GM19468 (cell line): ENCODE measurements around the gene CLPTM1.
"Not testable (repeated sequence)": the region's sequence is repeated elsewhere in the genome, so short reads cannot be mapped to it uniquely, and the experiment has no call there.

Experiments used
- ATAC-seq: cut with Tn5 transposase; IDR thresholded peaks from one replicate; pipeline ENCODE4 v1.9.1; 2021; ENCODE audit warnings: mild to moderate bottlenecking, moderate library complexity, moderate number of reproducible peaks; ENCODE audit not compliant: unreplicated experiment; ENCODE audit errors: extremely low read depth

The CLPTM1 gene

GRCh38 chr19:44954649-44955504 lies at the start of gene CLPTM1:
TSS of gene CLPTM1 (plus strand) at chr19:44955380. CDS start at chr19:44955396, 16 bp downstream.
- ATAC-seq, result peak; percentile 82

GRCh38 chr19:44905437-44906160 lies 49.6 kb upstream of the CLPTM1 start, which contains the start of gene APOE:
TSS of gene APOE (plus strand) at chr19:44905796. CDS start at chr19:44906625, 829 bp downstream.
- no peak for ATAC-seq

GRCh38 chr19:44907613-44908012 lies 47.6 kb upstream of the CLPTM1 start:
- no peak for ATAC-seq

- ATAC-seq, result no peak
Observed at GRCh38 chr19:44908074-44908835, 46.9 kb upstream of the CLPTM1 start.

GRCh38 chr19:44908836-44909261 lies 46.3 kb upstream of the CLPTM1 start:
- no peak for ATAC-seq

GRCh38 chr19:44909775-44910174 lies 45.4 kb upstream of the CLPTM1 start:
- no peak for ATAC-seq

GRCh38 chr19:44911896-44912295 lies 43.3 kb upstream of the CLPTM1 start:
- not testable (repeated sequence) for ATAC-seq

- ATAC-seq, result no peak
Observed at GRCh38 chr19:44912854-44913253, 42.3 kb upstream of the CLPTM1 start.

- not testable (repeated sequence) for ATAC-seq
Observed at GRCh38 chr19:44913512-44914432, 41.4 kb upstream of the CLPTM1 start.

- ATAC-seq, result peak; percentile 63
Observed at GRCh38 chr19:44914433-44915206, 40.6 kb upstream of the CLPTM1 start, which contains the start of gene APOC1. TSS of gene APOC1 (plus strand) at chr19:44914608. CDS start at chr19:44914892, 284 bp downstream.

GRCh38 chr19:44924243-44924725 lies 30.9 kb upstream of the CLPTM1 start:
- no peak for ATAC-seq

GRCh38 chr19:44925114-44925891 lies 29.9 kb upstream of the CLPTM1 start:
- ATAC-seq, result no peak

- not testable (repeated sequence) for ATAC-seq
Observed at GRCh38 chr19:44926245-44927077, 28.7 kb upstream of the CLPTM1 start.

- no peak for ATAC-seq
Observed at GRCh38 chr19:44927746-44928145, 27.4 kb upstream of the CLPTM1 start.

- no peak for ATAC-seq
Observed at GRCh38 chr19:44930088-44930487, 25.1 kb upstream of the CLPTM1 start.

- ATAC-seq, result no peak
Observed at GRCh38 chr19:44931541-44931940, 23.6 kb upstream of the CLPTM1 start.

- ATAC-seq, result no peak
Observed at GRCh38 chr19:44939668-44940067, 15.5 kb upstream of the CLPTM1 start.
